ENCODE data around the gene EIF3I.

Gene EIF3I

GRCh38 chr1:32234792-32235191 lies 12.6 kb downstream of the EIF3I start:
- H3K9me3 Mint-ChIP-seq = no peaks in the 10 kb centered on the region
- ATAC-seq (no peak), DNase-seq (no peak)
- H3K4me3 Mint-ChIP-seq = no peak overlapping the region
- peaks cover 5% of the 10 kb centered on the region for H3K36me3 Mint-ChIP-seq (ENCODE audit: low read depth)
- H3K27ac Mint-ChIP-seq = no peak overlapping the region
- no peaks in the 10 kb centered on the region for H3K27me3 Mint-ChIP-seq
- H3K4me1 Mint-ChIP-seq = no peaks in the 10 kb centered on the region

DNA sequence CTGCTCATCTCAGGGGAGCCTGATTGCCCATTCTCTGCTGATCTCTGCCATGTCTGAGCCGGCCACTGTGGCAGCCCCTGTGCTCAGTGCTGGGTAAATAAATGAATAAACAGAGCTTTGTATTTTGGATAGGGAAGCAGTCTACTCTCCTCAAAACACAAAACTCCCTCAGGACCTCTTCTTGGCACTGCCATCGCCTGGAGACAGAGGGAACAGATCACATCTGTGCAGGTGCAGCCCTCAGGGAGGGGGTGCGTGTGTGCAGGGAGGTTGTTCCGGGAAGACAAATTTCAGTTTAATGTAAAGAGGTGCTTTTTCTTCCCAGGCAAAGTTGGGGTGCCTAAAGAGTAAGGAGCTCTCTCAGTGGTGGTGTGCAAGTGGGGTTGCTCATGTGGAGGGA lies 17.1 kb downstream of the EIF3I start:
- Mint-ChIP-seq H3K4me1 (peaks cover 23% of the 10 kb centered on the region), H3K36me3 (ENCODE audit: low read depth) (no peaks in the 10 kb centered on the region), H3K27me3 (no peaks in the 10 kb centered on the region), H3K4me3 (no peak overlapping the region), H3K27ac (no peak overlapping the region), H3K9me3 (no peaks in the 10 kb centered on the region)
- no peak for ATAC-seq
- DNase-seq = no peak

DNA sequence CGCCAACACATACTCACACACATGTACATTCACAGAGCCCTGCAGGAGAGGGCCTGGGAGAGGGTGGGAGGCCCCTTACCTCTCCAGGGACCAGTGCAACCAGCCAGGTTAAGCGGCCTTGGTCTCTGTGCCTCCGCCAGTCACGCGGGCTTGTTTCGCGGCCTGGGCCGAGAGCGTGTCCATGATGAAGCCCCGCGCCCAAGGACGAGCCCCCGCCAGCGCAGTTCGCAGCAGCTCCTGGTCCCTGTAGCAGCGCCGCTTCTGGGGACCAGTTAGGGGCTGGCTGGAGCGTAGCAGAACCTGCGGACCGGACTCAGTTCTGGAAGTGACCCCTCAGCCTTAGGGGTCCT lies 17.6 kb downstream of the EIF3I start:
- Mint-ChIP-seq H3K27ac (no peak overlapping the region), H3K9me3 (no peaks in the 10 kb centered on the region)

GRCh38 chr1:32240140-32240951 lies 18.1 kb downstream of the EIF3I start:
- Mint-ChIP-seq H3K4me3 (peak overlapping the region; percentile 78), H3K36me3 (ENCODE audit: low read depth) (no peaks in the 10 kb centered on the region), H3K27ac (peak overlapping the region; percentile 60), H3K4me1 (peaks cover 23% of the 10 kb centered on the region), H3K9me3 (no peaks in the 10 kb centered on the region), H3K27me3 (no peaks in the 10 kb centered on the region)
- ATAC-seq (peak; percentile 55), DNase-seq (peak; percentile 60)

More for the DNA sequence above, 17.6 kb downstream of the EIF3I start:
- Mint-ChIP-seq H3K4me3 (peak overlapping the region; percentile 78), H3K36me3 (ENCODE audit: low read depth) (no peaks in the 10 kb centered on the region), H3K4me1 (peaks cover 23% of the 10 kb centered on the region), H3K27me3 (no peaks in the 10 kb centered on the region)
- ATAC-seq (no peak), DNase-seq (no peak)

- peak overlapping the region; percentile 60 for H3K27ac Mint-ChIP-seq
These were observed 19.0 kb downstream of the EIF3I start for GRCh38 chr1:32241001-32241763.

DNA sequence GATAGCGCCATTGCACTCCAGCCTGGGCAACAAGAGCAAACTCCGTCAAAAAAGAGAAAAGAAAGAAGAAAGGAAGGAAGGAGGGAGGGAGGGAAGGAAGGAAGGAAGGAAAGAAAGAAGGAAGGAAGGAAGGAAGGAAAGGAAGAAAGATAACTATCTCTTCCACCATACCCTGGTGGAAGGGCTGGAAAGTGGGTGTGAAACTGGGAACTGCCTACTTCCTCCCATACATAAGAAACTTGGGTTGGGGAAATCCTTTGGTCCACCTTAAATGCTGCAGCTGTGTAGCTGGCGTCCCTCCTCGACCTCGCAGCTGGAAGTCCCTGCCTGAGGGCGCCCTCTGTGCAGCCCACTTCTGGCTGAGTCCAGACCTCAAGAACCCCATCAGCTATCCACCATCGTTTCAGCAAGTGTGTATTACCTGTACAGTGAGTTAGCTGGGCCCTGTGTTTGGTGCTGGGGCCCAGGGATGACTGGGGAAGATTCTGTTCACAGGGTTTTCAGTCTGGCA lies 20.2 kb downstream of the EIF3I start:
- H3K27me3 Mint-ChIP-seq = no peaks in the 10 kb centered on the region
- DNase-seq (no peak), ATAC-seq (no peak)

More at GRCh38 chr1:32241001-32241763, 19.0 kb downstream of the EIF3I start:
- no peaks in the 10 kb centered on the region for H3K27me3 Mint-ChIP-seq
- H3K4me3 Mint-ChIP-seq = peak overlapping the region; percentile 78
- peak; percentile 69 for ATAC-seq
- H3K9me3 Mint-ChIP-seq = no peaks in the 10 kb centered on the region
- peaks cover 23% of the 10 kb centered on the region for H3K4me1 Mint-ChIP-seq
- DNase-seq = peak; percentile 55
- no peaks in the 10 kb centered on the region for H3K36me3 Mint-ChIP-seq (ENCODE audit: low read depth)

DNA sequence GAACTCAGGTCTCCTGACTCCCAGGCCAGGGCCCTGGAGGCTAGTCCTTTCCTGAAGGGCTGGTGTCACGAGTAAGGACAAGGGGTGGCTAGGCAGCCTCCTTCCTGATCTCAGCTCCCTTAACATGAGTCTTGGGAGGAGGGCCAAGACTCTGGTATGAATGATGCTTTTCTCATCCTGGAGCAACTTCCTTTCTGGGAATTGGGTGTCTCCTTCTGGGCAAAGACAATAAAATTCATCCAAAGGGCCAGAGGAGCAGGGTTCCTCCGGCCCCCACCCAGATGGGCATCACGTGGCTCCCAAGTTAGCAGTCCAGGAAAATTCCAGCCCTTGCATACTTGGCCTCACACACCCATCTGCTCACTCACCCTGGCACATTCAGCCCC lies 24.7 kb downstream of the EIF3I start, which contains the start of gene FAM167B:
FAM167B (plus strand) TSS at position 335 of the 386 bp plus-strand sequence. CDS start 200 bp downstream, outside the sequence.
- peak within 1 kb of the TSS; percentile 96 for H3K27ac Mint-ChIP-seq
- H3K36me3 Mint-ChIP-seq (ENCODE audit: low read depth) = peaks cover 4% of the 10 kb centered on the region
- H3K4me3 Mint-ChIP-seq = peak within 1 kb of the TSS; percentile 65
- no peak for DNase-seq
- peaks cover 55% of the 10 kb centered on the region for H3K4me1 Mint-ChIP-seq
- no peaks in the 10 kb centered on the region for H3K27me3 Mint-ChIP-seq
- H3K9me3 Mint-ChIP-seq = no peaks in the 10 kb centered on the region
- no peak for ATAC-seq

More for the DNA sequence above, 20.2 kb downstream of the EIF3I start:
- Mint-ChIP-seq H3K36me3 (ENCODE audit: low read depth) (no peaks in the 10 kb centered on the region), H3K27ac (no peak overlapping the region), H3K9me3 (no peaks in the 10 kb centered on the region), H3K4me1 (peaks cover 30% of the 10 kb centered on the region), H3K4me3 (no peak overlapping the region)

- ATAC-seq = no peak
- peaks cover 57% of the 10 kb centered on the region for H3K4me1 Mint-ChIP-seq
- peaks cover 8% of the 10 kb centered on the region for H3K36me3 Mint-ChIP-seq (ENCODE audit: low read depth)
These were observed 25.2 kb downstream of the EIF3I start for GRCh38 chr1:32247452-32247851.

DNA sequence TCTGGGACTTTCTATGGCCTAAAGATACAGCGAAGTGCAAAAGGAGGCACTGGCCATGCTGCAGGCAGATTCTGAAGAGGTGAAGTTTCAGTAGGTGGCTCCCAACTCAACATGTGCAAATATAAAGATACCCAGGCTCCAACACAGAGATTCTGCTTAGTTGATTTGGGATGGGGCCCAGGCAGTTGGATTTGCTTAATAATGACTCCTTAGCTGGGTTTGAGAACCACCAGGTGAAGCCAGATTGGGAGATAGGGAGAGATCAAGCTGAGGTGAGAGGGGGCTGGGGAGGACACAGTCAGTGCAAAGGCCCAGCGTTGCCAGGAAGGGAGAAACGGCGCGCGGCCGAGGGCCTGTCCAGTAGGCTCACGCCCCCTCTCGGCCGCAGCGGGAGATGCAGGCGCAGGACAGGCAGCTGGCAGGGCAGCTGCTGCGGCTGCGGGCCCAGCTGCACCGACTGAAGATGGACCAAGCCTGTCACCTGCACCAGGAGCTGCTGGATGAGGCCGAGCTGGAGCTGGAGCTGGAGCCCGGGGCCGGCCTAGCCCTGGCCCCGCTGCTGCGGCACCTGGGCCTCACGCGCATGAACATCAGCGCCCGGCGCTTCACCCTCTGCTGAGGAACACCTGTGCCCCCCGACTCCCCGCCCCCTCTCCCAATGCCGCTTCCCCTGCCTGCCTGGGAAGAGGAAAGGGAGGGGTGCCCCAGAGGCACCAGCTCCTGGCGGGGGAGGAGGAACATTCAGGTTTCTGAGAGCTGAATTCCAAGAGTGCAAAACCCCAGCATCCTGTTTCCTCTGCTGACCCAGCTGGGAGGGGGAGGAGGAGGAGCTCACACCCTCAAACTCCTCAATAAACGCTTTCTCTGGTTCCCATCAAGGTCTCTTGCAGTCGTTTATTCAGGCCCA lies 26.0 kb downstream of the EIF3I start:
- H3K4me1 Mint-ChIP-seq = peaks cover 60% of the 10 kb centered on the region
- H3K9me3 Mint-ChIP-seq = no peaks in the 10 kb centered on the region
- peak overlapping the region; percentile 96 for H3K27ac Mint-ChIP-seq
- H3K36me3 Mint-ChIP-seq (ENCODE audit: low read depth) = peaks cover 15% of the 10 kb centered on the region
- peak; percentile 91 for DNase-seq
- ATAC-seq = peak; percentile 26
- H3K27me3 Mint-ChIP-seq = no peaks in the 10 kb centered on the region
- peak overlapping the region; percentile 65 for H3K4me3 Mint-ChIP-seq

More at GRCh38 chr1:32247452-32247851, 25.2 kb downstream of the EIF3I start:
- Mint-ChIP-seq H3K9me3 (no peaks in the 10 kb centered on the region), H3K27me3 (no peaks in the 10 kb centered on the region), H3K27ac (peak overlapping the region; percentile 96), H3K4me3 (no peak overlapping the region)
- no peak for DNase-seq

DNA sequence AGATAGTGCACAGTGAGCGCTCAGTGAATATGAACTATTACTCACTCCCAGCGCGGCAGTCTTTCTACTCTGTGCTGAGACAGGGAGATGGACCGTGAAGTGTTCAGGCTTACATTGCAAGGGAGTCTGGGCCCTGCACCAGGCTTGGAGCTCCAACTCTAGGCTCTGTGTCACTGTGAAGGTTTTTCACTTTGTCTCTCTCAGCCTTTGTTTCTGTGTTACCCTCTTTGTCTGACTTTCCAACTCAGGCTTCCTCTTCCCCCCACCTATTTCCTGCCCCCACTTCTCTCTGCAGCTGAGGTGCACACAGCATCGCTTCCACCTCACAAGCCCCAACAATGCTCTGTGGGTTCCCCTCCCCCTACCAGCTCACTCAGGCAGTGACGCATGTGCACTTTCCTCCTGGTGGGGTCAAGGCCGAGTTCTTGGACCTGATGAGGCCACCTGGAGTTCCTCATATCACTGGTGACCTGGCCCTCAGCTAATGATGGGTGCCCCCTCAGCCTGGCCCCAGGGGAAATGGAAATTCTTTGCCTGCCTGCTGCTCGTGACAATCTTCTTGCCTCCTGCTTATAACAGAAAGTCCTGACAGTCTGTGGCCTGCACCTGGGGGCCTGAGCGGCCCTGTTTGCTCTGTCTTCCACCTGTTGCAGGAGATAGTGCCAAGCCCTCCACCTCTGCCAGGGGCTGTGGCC lies 27.8 kb downstream of the EIF3I start:
- peak overlapping the region; percentile 92 for H3K4me3 Mint-ChIP-seq
- DNase-seq = peak; percentile 82
- peak overlapping the region; percentile 97 for H3K27ac Mint-ChIP-seq
- peaks cover 21% of the 10 kb centered on the region for H3K36me3 Mint-ChIP-seq (ENCODE audit: low read depth)
- no peaks in the 10 kb centered on the region for H3K27me3 Mint-ChIP-seq
- no peaks in the 10 kb centered on the region for H3K9me3 Mint-ChIP-seq
- peaks cover 73% of the 10 kb centered on the region for H3K4me1 Mint-ChIP-seq
- peak; percentile 68 for ATAC-seq

GRCh38 chr1:32250893-32251716 lies 28.9 kb downstream of the EIF3I start, which contains the start of gene LCK:
TSS of gene LCK (plus strand) at chr1:32251265. CDS start at chr1:32274330, 23,065 bp downstream.
- H3K9me3 Mint-ChIP-seq = no peaks in the 10 kb centered on the region
- peaks cover 27% of the 10 kb centered on the region for H3K36me3 Mint-ChIP-seq (ENCODE audit: low read depth)
- peak; percentile 83 for DNase-seq
- no peaks in the 10 kb centered on the region for H3K27me3 Mint-ChIP-seq
- peak within 1 kb of the TSS; percentile 97 for H3K27ac Mint-ChIP-seq
- peak; percentile 45 for ATAC-seq
- H3K4me1 Mint-ChIP-seq = peaks cover 81% of the 10 kb centered on the region
- H3K4me3 Mint-ChIP-seq = peak within 1 kb of the TSS; percentile 92

DNA sequence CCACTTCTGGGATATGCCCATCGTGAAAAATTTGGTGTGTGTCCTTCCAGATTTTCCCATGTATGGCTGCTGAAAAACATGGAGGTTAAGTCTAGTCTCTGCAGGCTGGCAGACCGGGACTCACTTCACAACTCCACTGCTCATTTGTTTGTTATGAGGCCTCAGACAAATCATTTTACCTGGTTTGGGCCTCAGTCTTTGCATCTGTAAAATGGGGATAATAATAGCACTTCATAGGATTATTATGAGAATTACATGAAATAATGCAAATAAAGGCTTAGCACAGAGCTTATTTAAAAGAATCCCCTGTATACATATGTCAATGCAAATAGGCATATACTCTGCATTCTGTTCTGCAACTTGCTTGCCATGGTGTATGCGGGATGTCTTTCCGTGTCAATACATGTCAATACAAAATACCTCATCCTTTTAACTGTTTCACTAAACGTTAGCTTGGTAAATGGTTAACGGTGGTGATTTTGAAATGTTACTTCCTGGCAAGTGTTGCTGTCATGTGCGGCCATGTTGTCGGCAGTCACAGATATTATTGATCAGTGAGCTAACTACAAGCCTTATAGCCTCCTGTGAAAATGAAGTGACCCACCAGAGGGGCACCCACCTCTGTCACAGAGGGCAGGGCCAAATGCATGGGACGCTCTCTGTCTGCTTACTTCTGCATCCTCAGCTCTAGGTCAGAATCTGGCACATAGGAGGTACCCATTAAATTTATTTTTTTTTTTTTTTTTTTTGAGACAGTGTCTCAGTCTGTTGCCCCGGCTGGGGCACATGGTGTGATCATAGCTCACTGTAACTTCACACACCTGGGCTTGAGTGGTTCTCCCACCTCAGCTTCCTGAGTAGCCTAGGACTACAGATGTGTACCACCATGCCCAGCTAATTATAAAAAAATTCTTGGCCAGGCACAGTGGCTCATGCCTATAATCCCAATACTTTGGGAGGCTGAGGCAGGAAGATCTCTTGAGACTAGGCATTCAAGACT lies 33.2 kb downstream of the EIF3I start:
- no peak for ATAC-seq
- H3K27ac Mint-ChIP-seq = peak overlapping the region; percentile 85
- H3K27me3 Mint-ChIP-seq = no peaks in the 10 kb centered on the region
- no peaks in the 10 kb centered on the region for H3K9me3 Mint-ChIP-seq
- peaks cover 42% of the 10 kb centered on the region for H3K36me3 Mint-ChIP-seq (ENCODE audit: low read depth)
- DNase-seq = no peak
- peaks cover 76% of the 10 kb centered on the region for H3K4me1 Mint-ChIP-seq
- H3K4me3 Mint-ChIP-seq = peak overlapping the region; percentile 92
